ENCODE results near the gene CAMSAP3.

CAMSAP3 gene

DNA sequence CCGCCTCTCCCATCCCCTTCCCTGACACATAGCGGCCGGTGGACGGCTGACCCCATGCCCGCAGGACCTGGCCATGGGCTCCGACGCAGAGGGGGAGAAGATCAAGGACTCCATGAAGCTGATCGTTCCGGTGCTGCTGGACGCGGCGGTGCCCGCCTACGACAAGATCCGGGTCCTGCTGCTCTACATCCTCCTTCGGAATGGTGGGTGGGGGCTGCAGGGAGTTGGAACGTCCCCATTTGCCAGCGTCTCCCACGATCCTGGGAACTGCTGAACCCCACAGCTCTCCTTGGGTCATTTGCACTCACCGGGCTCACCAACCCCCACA is 48.9 kb downstream of the CAMSAP3 start:
- no peak overlapping the region for H3K4me3 ChIP-seq (replicated peaks; ENCODE audit: low read depth, low read length)
- DNase-seq (ENCODE audit: extremely low read depth, low read depth), result no peak
- TF ChIP-seq, protein P1, sequence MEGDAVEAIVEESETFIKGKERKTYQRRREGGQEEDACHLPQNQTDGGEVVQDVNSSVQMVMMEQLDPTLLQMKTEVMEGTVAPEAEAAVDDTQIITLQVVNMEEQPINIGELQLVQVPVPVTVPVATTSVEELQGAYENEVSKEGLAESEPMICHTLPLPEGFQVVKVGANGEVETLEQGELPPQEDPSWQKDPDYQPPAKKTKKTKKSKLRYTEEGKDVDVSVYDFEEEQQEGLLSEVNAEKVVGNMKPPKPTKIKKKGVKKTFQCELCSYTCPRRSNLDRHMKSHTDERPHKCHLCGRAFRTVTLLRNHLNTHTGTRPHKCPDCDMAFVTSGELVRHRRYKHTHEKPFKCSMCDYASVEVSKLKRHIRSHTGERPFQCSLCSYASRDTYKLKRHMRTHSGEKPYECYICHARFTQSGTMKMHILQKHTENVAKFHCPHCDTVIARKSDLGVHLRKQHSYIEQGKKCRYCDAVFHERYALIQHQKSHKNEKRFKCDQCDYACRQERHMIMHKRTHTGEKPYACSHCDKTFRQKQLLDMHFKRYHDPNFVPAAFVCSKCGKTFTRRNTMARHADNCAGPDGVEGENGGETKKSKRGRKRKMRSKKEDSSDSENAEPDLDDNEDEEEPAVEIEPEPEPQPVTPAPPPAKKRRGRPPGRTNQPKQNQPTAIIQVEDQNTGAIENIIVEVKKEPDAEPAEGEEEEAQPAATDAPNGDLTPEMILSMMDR (IDR thresholded peaks at IDR 0.05; ENCODE audit: low read depth, low read length, missing control alignments), result no peak

DNA sequence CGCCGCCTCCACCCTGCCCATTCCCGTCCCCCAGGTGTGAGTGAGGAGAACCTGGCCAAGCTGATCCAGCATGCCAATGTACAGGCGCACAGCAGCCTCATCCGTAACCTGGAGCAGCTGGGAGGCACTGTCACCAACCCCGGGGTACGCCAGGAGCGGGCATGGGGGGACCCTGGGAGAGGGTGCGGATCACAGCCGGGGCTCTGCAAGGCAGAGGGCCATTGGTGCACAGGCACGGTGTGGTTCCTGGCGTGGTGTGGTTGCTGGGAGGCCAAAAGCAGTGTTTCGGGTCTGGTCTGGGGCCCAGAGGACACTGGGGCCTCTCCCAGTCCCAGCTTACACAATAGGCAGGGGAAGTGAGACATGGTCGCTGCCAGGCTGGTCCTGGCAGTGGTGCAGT is 49.5 kb downstream of the CAMSAP3 start:
- DNase-seq (ENCODE audit: extremely low read depth, low read depth), result no peak
- TF ChIP-seq, protein P1 (IDR thresholded peaks at IDR 0.05; ENCODE audit: low read depth, low read length, missing control alignments), result no peak
- no peak overlapping the region for H3K4me3 ChIP-seq (replicated peaks; ENCODE audit: low read depth, low read length)

DNA sequence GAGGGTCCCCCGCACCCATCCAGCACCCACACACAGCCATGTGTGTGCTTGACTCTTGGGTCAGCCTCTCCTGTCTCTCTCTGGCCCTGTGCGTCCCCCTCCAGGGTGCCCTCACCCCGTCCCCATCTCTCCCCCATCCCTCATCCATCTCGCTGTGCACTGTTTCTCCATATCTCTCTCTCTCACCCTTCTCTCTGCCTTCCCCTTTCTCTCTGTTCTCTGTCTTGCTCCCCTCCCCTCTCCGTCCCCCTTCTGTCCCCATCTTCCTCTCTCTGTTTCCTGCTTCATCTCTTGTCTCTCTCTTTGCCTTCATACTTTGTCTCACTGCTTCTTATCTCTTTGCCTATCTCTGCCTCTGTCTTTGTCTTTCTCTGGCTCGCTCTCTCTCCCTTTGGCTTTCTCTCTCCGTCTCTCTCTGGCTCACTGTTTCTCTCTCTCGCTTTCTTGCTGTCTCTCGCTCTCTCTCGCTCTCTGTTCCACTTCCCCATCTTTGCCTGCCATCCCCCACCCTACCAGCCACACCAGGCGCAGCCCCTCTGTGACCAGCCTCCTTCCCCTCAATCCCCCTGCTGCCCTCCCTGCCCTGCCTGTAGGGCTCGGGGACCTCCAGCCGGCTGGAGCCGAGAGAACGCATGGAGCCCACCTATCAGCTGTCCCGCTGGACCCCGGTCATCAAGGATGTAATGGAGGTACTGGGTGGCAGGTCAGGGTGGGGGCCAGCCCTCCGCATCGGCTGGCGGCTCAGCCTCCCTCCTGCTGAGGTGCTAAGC is 50.2 kb downstream of the CAMSAP3 start:
- no peak for DNase-seq (ENCODE audit: extremely low read depth, low read depth)
- TF ChIP-seq, protein P1 (IDR thresholded peaks at IDR 0.05; ENCODE audit: low read depth, low read length, missing control alignments), result no peak
- no peak overlapping the region for H3K4me3 ChIP-seq (replicated peaks; ENCODE audit: low read depth, low read length)

DNA sequence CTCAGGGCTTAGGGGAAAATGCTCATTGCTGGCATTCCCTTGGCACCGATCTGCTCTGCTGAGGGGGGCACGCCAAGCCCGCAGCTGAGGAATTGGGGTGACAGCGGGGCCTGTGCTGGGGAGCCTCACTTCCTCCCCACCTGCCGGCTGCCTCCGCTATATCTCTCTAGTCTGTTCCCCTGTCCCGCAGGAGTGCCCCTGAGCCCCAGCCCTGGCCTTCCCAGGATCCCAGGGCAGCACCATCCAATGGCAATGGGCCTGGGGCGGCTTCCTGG is 50.7 kb downstream of the CAMSAP3 start:
- TF ChIP-seq, protein P1 (IDR thresholded peaks at IDR 0.05; ENCODE audit: low read depth, low read length, missing control alignments), result no peak
- DNase-seq (ENCODE audit: extremely low read depth, low read depth), result no peak
- H3K4me3 ChIP-seq (replicated peaks; ENCODE audit: low read depth, low read length), result no peak overlapping the region

DNA sequence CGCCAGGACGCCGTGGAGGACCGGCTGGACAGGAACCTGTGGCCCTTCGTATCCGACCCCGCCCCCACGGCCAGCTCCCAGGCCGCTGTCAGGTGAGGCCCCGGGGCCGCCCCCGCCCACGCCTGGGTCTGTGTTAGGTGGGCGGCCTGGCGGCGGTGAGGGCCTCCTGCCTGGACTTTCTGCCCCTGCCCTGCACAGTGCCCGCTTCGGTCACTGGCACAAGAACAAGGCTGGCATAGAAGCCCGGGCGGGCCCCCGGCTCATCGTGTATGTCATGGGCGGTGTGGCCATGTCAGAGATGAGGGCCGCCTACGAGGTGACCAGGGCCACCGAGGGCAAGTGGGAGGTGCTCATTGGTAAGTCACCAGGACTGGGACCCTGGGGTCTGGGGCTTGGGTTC is 51.5 kb downstream of the CAMSAP3 start:
- no peak overlapping the region for H3K4me3 ChIP-seq (replicated peaks; ENCODE audit: low read depth, low read length)
- TF ChIP-seq, protein P1 (IDR thresholded peaks at IDR 0.05; ENCODE audit: low read depth, low read length, missing control alignments), result no peak
- DNase-seq (ENCODE audit: extremely low read depth, low read depth), result no peak

DNA sequence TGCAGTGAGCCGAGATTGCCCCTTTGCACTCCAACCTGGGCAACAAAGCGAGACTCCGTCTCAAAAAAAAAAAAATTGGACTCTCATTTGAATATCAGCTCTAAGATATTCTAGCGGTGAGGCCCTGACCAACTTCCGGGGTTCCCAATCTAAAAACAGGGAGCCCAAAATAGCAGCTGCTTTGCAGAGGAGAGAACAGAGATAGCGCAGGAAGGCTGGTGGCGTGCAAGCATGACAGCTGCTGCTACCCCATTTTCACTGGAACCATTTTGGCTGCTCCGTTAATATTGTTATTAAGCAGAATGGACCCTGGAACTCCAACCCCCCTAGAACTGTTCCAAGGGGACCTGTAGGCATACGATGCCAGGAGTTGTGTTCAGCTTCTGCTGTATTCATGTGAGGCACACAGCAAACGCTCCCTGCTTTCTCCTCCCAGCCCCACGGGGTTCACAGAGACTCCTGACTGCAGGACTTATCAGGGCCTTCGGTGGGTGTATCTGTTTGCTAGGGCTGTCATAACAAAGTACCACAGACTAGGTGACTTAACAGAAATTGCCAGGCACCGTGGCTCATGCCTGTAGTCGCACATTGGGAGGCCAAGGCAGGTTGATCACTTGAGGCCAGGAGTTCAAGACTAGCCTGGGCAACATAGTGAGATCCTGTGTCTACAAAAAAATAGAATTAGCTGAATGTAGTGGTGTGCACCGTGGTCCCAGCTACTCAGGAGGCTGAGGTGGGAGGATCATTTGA is 52.8 kb downstream of the CAMSAP3 start:
- no peak for DNase-seq (ENCODE audit: extremely low read depth, low read depth)
- H3K4me3 ChIP-seq (replicated peaks; ENCODE audit: low read depth, low read length), result no peak overlapping the region
- TF ChIP-seq, protein P1 (IDR thresholded peaks at IDR 0.05; ENCODE audit: low read depth, low read length, missing control alignments), result no peak

Data from HFF-Myc (cell line).